ENCODE measurements around the gene NKX2-4.
"Not testable (repeated sequence)": the region's sequence is repeated elsewhere in the genome, so short reads cannot be mapped to it uniquely, and the experiment has no call there.

NKX2-4 gene

GRCh38 chr20:21397341-21398108, at the start of gene NKX2-4:
Gene NKX2-4 (minus strand): TSS chr20:21397526. CDS start chr20:21397399, 127 bp downstream.
- no peak for FAIRE-seq
- no peak for DNase-seq (ENCODE audit: low spot score)

- DNase-seq (ENCODE audit: low spot score) (no peak), FAIRE-seq (no peak)
Measured at GRCh38 chr20:21437816-21438215, 40.5 kb upstream of the NKX2-4 start.

GRCh38 chr20:21437248-21437647, 39.9 kb upstream of the NKX2-4 start:
- DNase-seq (ENCODE audit: low spot score) (no peak), FAIRE-seq (no peak)

- DNase-seq (ENCODE audit: low spot score) (peak; percentile 65), FAIRE-seq (no peak)
Measured at GRCh38 chr20:21436205-21436604, 38.9 kb upstream of the NKX2-4 start.

- FAIRE-seq = no peak
Measured at GRCh38 chr20:21435576-21435975, 38.2 kb upstream of the NKX2-4 start.

GRCh38 chr20:21433329-21433890, 36.1 kb upstream of the NKX2-4 start:
- DNase-seq (ENCODE audit: low spot score) (peak; percentile 19), FAIRE-seq (no peak)

More at GRCh38 chr20:21435576-21435975, 38.2 kb upstream of the NKX2-4 start:
- DNase-seq (ENCODE audit: low spot score) = no peak

GRCh38 chr20:21432911-21433310, 35.6 kb upstream of the NKX2-4 start:
- DNase-seq (ENCODE audit: low spot score) (peak; percentile 31), FAIRE-seq (no peak)

GRCh38 chr20:21430020-21430419, 32.7 kb upstream of the NKX2-4 start:
- FAIRE-seq (no peak), DNase-seq (ENCODE audit: low spot score) (no peak)

- DNase-seq (ENCODE audit: low spot score) (no peak), FAIRE-seq (no peak)
Measured at GRCh38 chr20:21424846-21425245, 27.5 kb upstream of the NKX2-4 start.

GRCh38 chr20:21423712-21424111, 26.4 kb upstream of the NKX2-4 start:
- FAIRE-seq; DNase-seq (ENCODE audit: low spot score): not testable (repeated sequence)

GRCh38 chr20:21421601-21422236, 24.4 kb upstream of the NKX2-4 start:
- no peak for FAIRE-seq

GRCh38 chr20:21419147-21419546, 21.8 kb upstream of the NKX2-4 start:
- FAIRE-seq; DNase-seq (ENCODE audit: low spot score): not testable (repeated sequence)

More at GRCh38 chr20:21421601-21422236, 24.4 kb upstream of the NKX2-4 start:
- DNase-seq (ENCODE audit: low spot score) = no peak

GRCh38 chr20:21413996-21414395, 16.7 kb upstream of the NKX2-4 start:
- DNase-seq (ENCODE audit: low spot score); FAIRE-seq: not testable (repeated sequence)

- FAIRE-seq = no peak
Measured at GRCh38 chr20:21411725-21412124, 14.4 kb upstream of the NKX2-4 start.

GRCh38 chr20:21399005-21399475, 1.7 kb upstream of the NKX2-4 start:
- FAIRE-seq (no peak), DNase-seq (ENCODE audit: low spot score) (no peak)

More at GRCh38 chr20:21411725-21412124, 14.4 kb upstream of the NKX2-4 start:
- DNase-seq (ENCODE audit: low spot score) = no peak

GRCh38 chr20:21398109-21399004, 1.0 kb upstream of the NKX2-4 start:
- FAIRE-seq (no peak), DNase-seq (ENCODE audit: low spot score) (no peak)

- no peak for FAIRE-seq
- DNase-seq (ENCODE audit: low spot score) = no peak
Measured at GRCh38 chr20:21396599-21397340, 556 bp downstream of the NKX2-4 start.

- FAIRE-seq (no peak), DNase-seq (ENCODE audit: low spot score) (no peak)
Measured at GRCh38 chr20:21395666-21396598, 1.4 kb downstream of the NKX2-4 start.

- FAIRE-seq (no peak), DNase-seq (ENCODE audit: low spot score) (no peak)
Measured at GRCh38 chr20:21395051-21395665, 2.2 kb downstream of the NKX2-4 start.
